ENCODE results near the gene FRYL. TPM values are rescaled to one million over a fixed set of nuclear protein-coding genes. Genes with fewer than 3 reads are reported as not detected.
"Not testable (repeated sequence)": the region's sequence is repeated elsewhere in the genome, so short reads cannot be mapped to it uniquely, and the experiment has no call there.

Gene FRYL
- total RNA-seq, 1 donor, result 42.0 TPM

DNA sequence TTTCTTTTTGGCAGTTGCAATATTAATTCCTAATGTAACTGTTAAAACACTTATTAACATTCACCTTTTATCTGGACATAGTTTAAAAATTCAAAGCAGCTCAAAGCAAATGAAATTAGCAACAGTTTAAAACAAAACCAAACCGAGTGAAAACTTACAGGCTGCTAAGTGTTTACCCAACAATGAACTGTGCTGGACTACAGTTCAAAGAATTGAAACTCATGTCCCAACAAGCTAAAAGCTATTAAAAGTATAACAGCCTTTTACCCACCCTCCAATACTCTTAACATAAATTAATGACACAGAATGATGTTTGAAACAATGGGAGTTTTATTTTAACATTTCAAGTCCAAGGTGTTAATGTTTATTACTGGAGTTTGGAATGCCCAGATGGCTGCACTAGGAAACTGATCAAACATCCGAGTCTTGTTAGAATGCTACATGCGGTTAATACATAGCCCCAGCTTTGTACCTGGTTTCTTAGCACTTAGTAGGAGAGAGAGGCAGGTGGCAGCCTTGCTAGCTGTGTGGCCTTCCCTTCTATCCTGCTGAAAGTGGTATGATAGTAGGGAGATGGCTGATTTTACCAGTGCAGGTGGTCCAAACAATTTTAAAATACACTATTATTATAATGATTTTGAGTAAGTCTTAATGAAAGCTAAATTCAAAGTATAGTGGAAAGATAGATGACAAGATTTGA lies 21.1 kb upstream of the FRYL start:
- Histone ChIP-seq H3K79me2 (ENCODE audit: insufficient read depth, low read length) (no peaks in the 10 kb centered on the region), H3K4me1 (ENCODE audit: insufficient read depth, low read length) (peaks cover 5% of the 10 kb centered on the region), H3K9me3 (ENCODE audit: low read depth, low read length) (no peaks in the 10 kb centered on the region), H3K27me3 (ENCODE audit: insufficient read depth, low read length) (no peaks in the 10 kb centered on the region), H3K4me2 (ENCODE audit: insufficient read depth, low read length) (no peak overlapping the region), H4K20me1 (ENCODE audit: insufficient read depth, low read length) (no peaks in the 10 kb centered on the region), H3K4me3 (ENCODE audit: insufficient read depth, low read length) (no peak overlapping the region), H3K27ac (ENCODE audit: low read depth, low read length) (no peak overlapping the region), H2AFZ (ENCODE audit: low read length) (no peak overlapping the region), H3K36me3 (ENCODE audit: insufficient read depth, low read length) (no peaks in the 10 kb centered on the region)
- no peak for DNase-seq (ENCODE audit: insufficient read length, low spot score, missing footprints)
- TF ChIP-seq, protein P1, sequence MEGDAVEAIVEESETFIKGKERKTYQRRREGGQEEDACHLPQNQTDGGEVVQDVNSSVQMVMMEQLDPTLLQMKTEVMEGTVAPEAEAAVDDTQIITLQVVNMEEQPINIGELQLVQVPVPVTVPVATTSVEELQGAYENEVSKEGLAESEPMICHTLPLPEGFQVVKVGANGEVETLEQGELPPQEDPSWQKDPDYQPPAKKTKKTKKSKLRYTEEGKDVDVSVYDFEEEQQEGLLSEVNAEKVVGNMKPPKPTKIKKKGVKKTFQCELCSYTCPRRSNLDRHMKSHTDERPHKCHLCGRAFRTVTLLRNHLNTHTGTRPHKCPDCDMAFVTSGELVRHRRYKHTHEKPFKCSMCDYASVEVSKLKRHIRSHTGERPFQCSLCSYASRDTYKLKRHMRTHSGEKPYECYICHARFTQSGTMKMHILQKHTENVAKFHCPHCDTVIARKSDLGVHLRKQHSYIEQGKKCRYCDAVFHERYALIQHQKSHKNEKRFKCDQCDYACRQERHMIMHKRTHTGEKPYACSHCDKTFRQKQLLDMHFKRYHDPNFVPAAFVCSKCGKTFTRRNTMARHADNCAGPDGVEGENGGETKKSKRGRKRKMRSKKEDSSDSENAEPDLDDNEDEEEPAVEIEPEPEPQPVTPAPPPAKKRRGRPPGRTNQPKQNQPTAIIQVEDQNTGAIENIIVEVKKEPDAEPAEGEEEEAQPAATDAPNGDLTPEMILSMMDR (IDR thresholded peaks at IDR 0.05; ENCODE audit: extremely low read depth, low read depth, low read length), result no peak

DNA sequence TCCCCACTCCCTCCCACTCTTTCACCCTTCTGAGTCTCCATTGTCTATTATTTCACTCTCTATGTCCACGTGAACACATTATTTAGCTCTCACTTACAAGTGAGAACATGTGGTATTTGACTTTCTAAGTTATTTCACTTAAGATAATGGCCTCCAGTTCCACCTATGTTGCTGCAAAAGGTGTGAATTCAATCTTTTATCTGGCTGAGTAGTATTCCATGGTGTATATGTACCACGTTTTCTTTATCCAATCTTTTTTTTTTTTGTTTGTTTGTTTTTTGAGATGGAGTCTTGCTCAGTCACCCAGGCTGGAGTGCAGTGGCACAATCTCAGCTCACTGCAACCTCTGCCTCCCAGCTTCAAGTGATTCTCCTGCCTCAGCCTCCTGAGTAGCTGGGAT lies 20.1 kb upstream of the FRYL start:
- not testable (repeated sequence) for H3K9me3 ChIP-seq (ENCODE audit: low read depth, low read length); H3K4me2 ChIP-seq (ENCODE audit: insufficient read depth, low read length); H3K4me3 ChIP-seq (ENCODE audit: insufficient read depth, low read length); H4K20me1 ChIP-seq (ENCODE audit: insufficient read depth, low read length); H3K4me1 ChIP-seq (ENCODE audit: insufficient read depth, low read length); DNase-seq (ENCODE audit: insufficient read length, low spot score, missing footprints); H2AFZ ChIP-seq (ENCODE audit: low read length); H3K27me3 ChIP-seq (ENCODE audit: insufficient read depth, low read length); H3K79me2 ChIP-seq (ENCODE audit: insufficient read depth, low read length); H3K27ac ChIP-seq (ENCODE audit: low read depth, low read length); H3K36me3 ChIP-seq (ENCODE audit: insufficient read depth, low read length)

DNA sequence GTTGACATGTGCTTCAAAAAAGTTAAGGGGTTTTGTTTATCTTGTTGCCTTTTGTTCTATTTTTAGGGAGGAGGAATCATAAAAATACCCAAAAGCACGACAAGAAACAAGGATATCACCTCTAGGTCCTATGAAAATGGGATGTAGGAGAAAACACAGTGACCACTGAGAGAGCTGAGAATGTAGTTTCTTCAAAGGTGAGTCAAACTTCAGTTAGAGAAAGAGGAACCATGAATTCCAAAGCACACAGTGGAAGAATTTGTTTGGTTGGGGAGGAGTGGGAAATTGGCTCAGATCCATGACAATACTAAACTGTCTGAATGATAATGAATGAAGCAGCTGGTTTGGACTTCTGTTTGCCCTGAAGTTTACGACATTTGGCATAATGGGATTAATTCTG lies 19.1 kb upstream of the FRYL start:
- no peaks in the 10 kb centered on the region for H3K79me2 ChIP-seq (ENCODE audit: insufficient read depth, low read length)
- H3K4me2 ChIP-seq (ENCODE audit: insufficient read depth, low read length), result no peak overlapping the region
- no peak overlapping the region for H3K4me3 ChIP-seq (ENCODE audit: insufficient read depth, low read length)
- H3K36me3 ChIP-seq (ENCODE audit: insufficient read depth, low read length), result no peaks in the 10 kb centered on the region
- H4K20me1 ChIP-seq (ENCODE audit: insufficient read depth, low read length), result no peaks in the 10 kb centered on the region
- H2AFZ ChIP-seq (ENCODE audit: low read length), result no peak overlapping the region
- TF ChIP-seq, protein P1 (IDR thresholded peaks at IDR 0.05; ENCODE audit: extremely low read depth, low read depth, low read length), result no peak
- DNase-seq (ENCODE audit: insufficient read length, low spot score, missing footprints), result no peak
- no peak overlapping the region for H3K27ac ChIP-seq (ENCODE audit: low read depth, low read length)
- H3K4me1 ChIP-seq (ENCODE audit: insufficient read depth, low read length), result peaks cover 5% of the 10 kb centered on the region
- no peaks in the 10 kb centered on the region for H3K9me3 ChIP-seq (ENCODE audit: low read depth, low read length)
- H3K27me3 ChIP-seq (ENCODE audit: insufficient read depth, low read length), result no peaks in the 10 kb centered on the region

DNA sequence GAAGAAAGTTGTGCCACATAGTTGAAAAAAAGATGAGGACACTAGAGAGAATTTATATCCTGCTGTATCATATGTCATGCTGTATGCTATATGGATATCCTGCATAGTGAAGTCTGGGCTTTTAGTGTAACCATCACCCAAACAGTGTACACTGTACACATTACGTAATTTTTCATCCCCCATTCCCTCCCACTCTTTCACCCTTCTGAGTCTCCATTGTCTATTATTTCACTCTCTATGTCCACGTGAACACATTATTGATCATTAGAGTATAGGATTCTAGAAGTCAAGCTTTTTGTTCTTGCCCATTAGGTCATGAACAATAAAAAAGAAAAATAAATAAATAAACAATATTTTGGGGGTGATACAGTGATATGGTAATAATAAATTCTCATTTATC lies 18.0 kb upstream of the FRYL start:
- Histone ChIP-seq H3K36me3 (ENCODE audit: insufficient read depth, low read length) (no peaks in the 10 kb centered on the region), H4K20me1 (ENCODE audit: insufficient read depth, low read length) (no peaks in the 10 kb centered on the region), H3K9me3 (ENCODE audit: low read depth, low read length) (no peaks in the 10 kb centered on the region), H2AFZ (ENCODE audit: low read length) (no peak overlapping the region), H3K79me2 (ENCODE audit: insufficient read depth, low read length) (no peaks in the 10 kb centered on the region), H3K4me1 (ENCODE audit: insufficient read depth, low read length) (peaks cover 5% of the 10 kb centered on the region), H3K27me3 (ENCODE audit: insufficient read depth, low read length) (no peaks in the 10 kb centered on the region), H3K27ac (ENCODE audit: low read depth, low read length) (no peak overlapping the region), H3K4me3 (ENCODE audit: insufficient read depth, low read length) (no peak overlapping the region), H3K4me2 (ENCODE audit: insufficient read depth, low read length) (no peak overlapping the region)
- TF ChIP-seq, protein P1 (IDR thresholded peaks at IDR 0.05; ENCODE audit: extremely low read depth, low read depth, low read length), result no peak
- no peak for DNase-seq (ENCODE audit: insufficient read length, low spot score, missing footprints)
